HEK293T (cell line): ENCODE measurements around the gene KDM2B.
"Not testable (repeated sequence)": the region's sequence is repeated elsewhere in the genome, so short reads cannot be mapped to it uniquely, and the experiment has no call there.

ENCODE experiments used
- CTCF ChIA-PET: fragments of 350-600 bp; formaldehyde crosslinking; extraction: SDS; loops from one replicate; lab custom pipeline; 2021; ENCODE audit warnings: antibody characterized with exemption, inconsistent platforms; lab: Yijun Ruan, JAX
- POLR2A ChIA-PET: fragments of 350-600 bp; formaldehyde crosslinking; extraction: SDS; loops from one replicate; lab custom pipeline; 2020; ENCODE audit warnings: antibody characterized with exemption, inconsistent platforms; lab: Yijun Ruan, JAX
- DNase-seq: peaks from one replicate; pipeline ENCODE4 v3.0.0; 2012; ENCODE audit warnings: mixed read lengths; ENCODE audit errors: extremely low spot score
- ARNT ChIP-seq: fragments of 450-650 bp; IDR thresholded peaks from 2 replicates; pipeline ENCODE4 v1.6.1; 2017; ENCODE audit warnings: mild to moderate bottlenecking
- BHLHE40 ChIP-seq: fragments of 450-650 bp; IDR thresholded peaks from 2 replicates; pipeline ENCODE4 v1.6.1; 2016; ENCODE audit warnings: mild to moderate bottlenecking, moderate library complexity, borderline replicate concordance
- CTBP1 ChIP-seq: fragments of 450-650 bp; IDR thresholded peaks from 2 replicates; pipeline ENCODE4 v1.6.1; 2016; ENCODE audit warnings: borderline replicate concordance
- ELF4 ChIP-seq: fragments of 450-650 bp; IDR thresholded peaks from 2 replicates; pipeline ENCODE4 v1.6.1; 2017; ENCODE audit warnings: antibody characterized with exemption
- FOXA1 ChIP-seq: fragments of 450-650 bp; IDR thresholded peaks from 2 replicates; pipeline ENCODE4 v1.6.1; 2016; ENCODE audit warnings: mild to moderate bottlenecking
- FOXK2 ChIP-seq: fragments of 450-650 bp; IDR thresholded peaks from 2 replicates; pipeline ENCODE4 v1.6.1; 2016; ENCODE audit warnings: mild to moderate bottlenecking
- FOXM1 ChIP-seq: fragments of 450-650 bp; IDR thresholded peaks from 2 replicates; pipeline ENCODE4 v1.6.1; 2017; ENCODE audit warnings: mild to moderate bottlenecking, borderline replicate concordance
- HDGF ChIP-seq: fragments of 450-650 bp; IDR thresholded peaks from 2 replicates; pipeline ENCODE4 v1.6.1; 2017; ENCODE audit warnings: antibody characterized with exemption, borderline replicate concordance
- L3MBTL2 ChIP-seq: fragments of 450-650 bp; conservative IDR thresholded peaks from 2 replicates; pipeline ENCODE4 v1.6.1; 2016; ENCODE audit warnings: mild to moderate bottlenecking
- LEF1 ChIP-seq: fragments of 450-650 bp; IDR thresholded peaks from 2 replicates; pipeline ENCODE4 v1.6.1; 2017; ENCODE audit warnings: mild to moderate bottlenecking, borderline replicate concordance
- NFRKB ChIP-seq: fragments of 450-650 bp; IDR thresholded peaks from 2 replicates; pipeline ENCODE4 v1.6.1; 2016; ENCODE audit warnings: mild to moderate bottlenecking, moderate library complexity
- SP1 ChIP-seq: fragments of 450-650 bp; IDR thresholded peaks from 2 replicates; pipeline ENCODE4 v1.6.1; 2017
- SUZ12 ChIP-seq: fragments of 450-650 bp; IDR thresholded peaks from 2 replicates; pipeline ENCODE4 v1.6.1; 2016; ENCODE audit warnings: mild to moderate bottlenecking
- TARDBP ChIP-seq: fragments of 450-650 bp; IDR thresholded peaks from 2 replicates; pipeline ENCODE4 v1.6.1; 2016
- ZNF384 ChIP-seq: fragments of 450-650 bp; IDR thresholded peaks from 2 replicates; pipeline ENCODE4 v1.6.1; 2016
- TF ChIP-seq, protein P1 (sequence below): fragments of 450-650 bp; IDR thresholded peaks from 2 replicates; pipeline ENCODE4 v1.6.1; 2016

Gene KDM2B

DNA sequence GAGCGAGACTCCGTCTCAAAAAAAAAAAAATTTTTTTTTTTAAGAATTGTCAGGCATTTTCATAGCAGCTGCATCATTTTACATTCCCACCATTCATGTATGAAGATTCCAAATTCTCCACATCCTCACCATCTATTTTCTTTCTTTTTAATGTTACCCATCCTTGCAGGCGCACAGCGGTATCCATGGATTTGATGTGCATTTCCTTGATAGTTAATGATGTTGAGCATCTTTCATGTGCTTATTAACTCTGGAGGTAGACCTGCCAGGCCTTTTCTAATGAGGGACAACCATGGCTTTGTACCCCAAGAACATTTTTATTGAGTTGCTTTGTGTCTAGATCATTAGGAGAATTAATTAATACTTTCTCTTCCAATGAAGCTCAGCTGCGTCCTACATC, 182.5 kb downstream of the KDM2B start:
- ChIA-PET CTCF (no interaction called here), POLR2A (interaction anchor here (1.0 to 3.3 kb wide), 3 partner anchors 9 to 48 kb away, joined by 3 to 36 read pairs (median 3); partner anchors contain the start of gene ANAPC5)
- no peak for DNase-seq
- TF ChIP-seq FOXA1 (no peak), LEF1 (no peak), CTBP1 (no peak), ELF4 (no peak)

DNA sequence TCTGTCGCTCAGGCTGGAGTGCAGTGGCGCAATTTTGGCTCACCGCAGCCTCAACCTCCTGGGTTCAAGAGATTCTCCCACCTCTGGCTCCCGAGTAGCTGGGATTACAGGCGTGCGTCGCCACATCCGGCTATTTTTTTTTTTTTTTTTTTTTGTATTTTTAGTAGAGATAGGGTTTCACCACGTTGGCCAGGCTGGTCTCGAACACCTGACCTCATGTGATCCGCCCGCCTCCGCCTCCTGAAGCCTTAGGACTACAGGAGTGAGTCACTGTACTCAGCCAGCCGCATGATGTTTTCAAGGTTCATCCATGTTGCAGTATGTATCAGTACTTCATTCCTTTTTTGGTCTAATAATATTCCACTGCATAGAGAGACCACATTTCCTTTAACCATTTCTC, 183.3 kb downstream of the KDM2B start:
- TF ChIP-seq BHLHE40 (no peak), ZNF384 (no peak; the same call in 1 of the 2 replicates), LEF1 (no peak), CTBP1 (no peak), FOXA1 (no peak), L3MBTL2 (no peak)
- TF ChIP-seq, protein P1, sequence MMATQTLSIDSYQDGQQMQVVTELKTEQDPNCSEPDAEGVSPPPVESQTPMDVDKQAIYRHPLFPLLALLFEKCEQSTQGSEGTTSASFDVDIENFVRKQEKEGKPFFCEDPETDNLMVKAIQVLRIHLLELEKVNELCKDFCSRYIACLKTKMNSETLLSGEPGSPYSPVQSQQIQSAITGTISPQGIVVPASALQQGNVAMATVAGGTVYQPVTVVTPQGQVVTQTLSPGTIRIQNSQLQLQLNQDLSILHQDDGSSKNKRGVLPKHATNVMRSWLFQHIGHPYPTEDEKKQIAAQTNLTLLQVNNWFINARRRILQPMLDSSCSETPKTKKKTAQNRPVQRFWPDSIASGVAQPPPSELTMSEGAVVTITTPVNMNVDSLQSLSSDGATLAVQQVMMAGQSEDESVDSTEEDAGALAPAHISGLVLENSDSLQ, result no peak
- ChIA-PET CTCF (no interaction called here), POLR2A (no interaction called here)
- no peak for DNase-seq

DNA sequence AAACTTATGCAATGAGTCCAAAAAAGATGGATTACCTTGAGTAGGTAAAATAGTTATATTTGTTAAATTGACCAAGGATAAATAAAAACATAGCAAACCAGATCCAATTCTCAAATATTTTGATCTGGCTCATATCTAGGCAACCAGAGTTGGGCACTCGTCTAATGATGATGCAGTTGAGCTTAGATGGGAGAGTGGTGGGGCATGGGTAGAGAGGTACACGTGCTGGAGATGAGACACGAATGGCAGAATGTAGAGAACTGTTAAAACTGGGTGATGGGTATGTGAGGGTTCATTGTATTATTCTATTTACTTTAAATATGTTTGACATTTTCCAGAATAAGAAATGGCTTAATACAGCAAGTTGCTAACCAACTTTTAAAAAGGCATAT, 188.5 kb downstream of the KDM2B start:
- ChIA-PET CTCF (interaction anchor here (1.0 kb wide), 1 partner anchor 9 kb away, joined by 3 read pairs; no protein-coding TSS in a partner anchor), POLR2A (interaction anchor here (1.0 kb wide), 1 partner anchor 8 kb away, joined by 3 read pairs; no protein-coding TSS in a partner anchor)
- DNase-seq, result no peak
- TF ChIP-seq ELF4 (no peak), FOXK2 (no peak), L3MBTL2 (no peak), SUZ12 (no peak), FOXA1 (no peak), FOXM1 (no peak)

DNA sequence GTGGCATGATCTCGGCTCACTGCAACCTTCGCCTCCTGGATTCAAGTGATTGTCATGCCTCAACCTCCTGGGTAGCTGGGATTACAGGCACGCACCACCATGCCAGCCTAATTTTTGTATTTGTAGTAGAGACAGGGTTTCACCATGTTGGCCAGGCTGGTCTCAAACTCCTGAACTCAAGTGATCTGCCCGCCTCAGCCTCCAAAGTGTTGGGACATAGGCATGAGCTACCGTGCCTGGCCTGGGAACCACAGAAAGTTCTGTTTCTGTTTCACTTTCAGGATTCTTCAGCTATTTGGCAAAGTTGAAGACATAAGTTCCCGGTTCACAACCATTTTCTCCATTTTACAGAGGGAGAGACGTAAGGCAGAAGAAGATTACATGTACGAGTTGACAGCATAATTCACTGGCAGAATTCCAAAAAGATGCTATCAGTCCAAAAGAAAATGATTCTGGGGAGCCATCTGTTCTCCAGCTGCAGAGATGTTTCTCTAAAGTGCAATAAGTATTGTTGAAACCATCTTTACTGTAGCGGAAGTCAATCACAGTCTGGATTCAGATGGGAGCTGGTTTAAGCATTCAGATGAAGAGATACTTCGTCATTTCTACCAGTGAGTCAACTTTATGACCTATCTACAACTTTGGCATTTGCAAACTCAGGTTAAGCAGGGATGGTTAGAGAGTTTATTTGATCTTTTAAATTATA, 189.1 kb downstream of the KDM2B start:
- DNase-seq, result no peak
- CTCF ChIA-PET, result interaction anchor here (1.0 kb wide), 1 partner anchor 9 kb away, joined by 3 read pairs; no protein-coding TSS in a partner anchor
- POLR2A ChIA-PET, result interaction anchor here (1.0 kb wide), 1 partner anchor 9 kb away, joined by 3 read pairs; no protein-coding TSS in a partner anchor
- TF ChIP-seq ELF4, result no peak
- no peak for TF ChIP-seq FOXK2
- TF ChIP-seq NFRKB, result no peak
- TF ChIP-seq ZNF384, result no peak
- no peak for TF ChIP-seq ARNT
- no peak for TF ChIP-seq CTBP1
- no peak for TF ChIP-seq LEF1
- TF ChIP-seq SUZ12, result no peak
- no peak for TF ChIP-seq L3MBTL2
- TF ChIP-seq FOXA1, result no peak
- no peak for TF ChIP-seq HDGF
- TF ChIP-seq, protein P1, result no peak
- no peak for TF ChIP-seq TARDBP
- no peak for TF ChIP-seq SP1

DNA sequence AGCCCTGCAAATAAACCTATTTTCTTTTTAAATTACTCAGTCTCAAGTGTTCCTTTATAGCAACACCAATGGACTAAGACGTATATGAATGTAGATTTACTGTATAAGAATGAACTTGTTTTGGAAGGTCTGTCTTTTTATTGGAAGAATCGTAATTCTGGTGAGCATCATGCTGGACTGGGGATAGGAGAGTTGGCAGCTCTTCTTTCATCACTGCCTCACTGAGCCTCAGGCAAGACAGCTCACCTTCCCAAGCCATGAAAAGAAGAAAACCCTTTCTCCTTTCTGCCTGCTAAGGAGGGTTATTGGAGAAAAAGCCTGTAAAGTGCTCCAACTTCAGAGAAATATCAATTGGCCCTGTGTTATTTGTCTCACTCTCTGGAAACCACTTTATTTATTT, 190.0 kb downstream of the KDM2B start:
- no peak for TF ChIP-seq SUZ12
- no peak for TF ChIP-seq ELF4
- TF ChIP-seq ZNF384, result no peak
- ChIA-PET POLR2A (no interaction called here), CTCF (no interaction called here)
- DNase-seq, result no peak

DNA sequence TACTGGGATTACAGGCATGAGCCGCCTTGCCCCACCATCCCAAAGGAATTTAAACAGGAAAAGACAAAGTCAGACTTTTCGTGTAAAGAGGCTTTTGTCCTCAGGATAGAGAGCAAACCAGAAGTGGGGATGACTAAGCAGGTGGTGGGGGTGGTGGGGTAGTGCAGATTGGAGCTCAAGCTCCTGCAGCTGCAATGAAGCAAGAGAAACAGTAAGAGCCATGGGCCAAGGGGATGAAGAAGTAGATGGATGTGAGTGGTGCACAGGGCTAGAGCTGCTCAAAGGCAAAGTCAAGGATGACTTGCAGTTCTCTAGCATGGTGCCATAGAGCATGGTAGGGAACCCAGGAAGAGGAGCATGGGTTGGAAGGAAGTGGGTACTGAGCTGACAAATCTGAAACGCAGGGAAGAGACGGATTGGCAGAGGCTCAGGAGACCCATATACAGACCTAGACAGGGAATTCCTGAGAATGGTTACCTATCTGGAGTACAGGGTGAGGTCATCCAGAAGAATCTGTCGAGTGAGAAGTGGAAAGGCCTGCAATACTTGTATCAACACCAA, 192.3 kb downstream of the KDM2B start:
- no peak for DNase-seq
- POLR2A ChIA-PET, result interaction anchor here (1.2 kb wide), 1 partner anchor 12 kb away, joined by 5 read pairs; the partner anchor contains the start of gene RNF34
- CTCF ChIA-PET, result no interaction called here
- TF ChIP-seq HDGF (no peak), ARNT (no peak), L3MBTL2 (no peak), NFRKB (no peak), ZNF384 (no peak), ELF4 (no peak)
- TF ChIP-seq, protein P1, result no peak

DNA sequence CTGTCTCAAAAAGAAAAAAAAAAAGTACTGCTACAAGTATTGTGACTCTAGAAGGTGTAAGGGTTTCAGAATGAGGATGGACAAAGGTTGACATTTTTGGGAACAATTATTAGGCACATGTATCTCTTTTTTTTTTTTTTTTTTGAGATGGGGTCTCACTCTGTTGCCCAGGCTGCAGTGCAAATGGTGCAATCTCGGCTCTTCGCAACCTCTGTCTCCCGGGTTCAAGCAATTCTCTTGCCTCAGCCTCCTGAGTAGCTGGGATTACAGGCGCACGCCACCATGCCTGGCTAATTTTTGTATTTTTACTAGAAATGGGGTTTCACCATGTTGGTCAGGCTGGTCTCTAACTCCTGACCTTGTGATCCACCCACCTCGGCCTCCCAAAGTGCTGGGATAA, 195.9 kb downstream of the KDM2B start:
- DNase-seq, CTCF ChIA-PET: not testable (repeated sequence)
- POLR2A ChIA-PET, result interaction anchor here (0.9 kb wide), 1 partner anchor 15 kb away, joined by 5 read pairs; the partner anchor contains the start of gene RNF34
